Endothelial cell of umbilical vein (primary cell): Measurements from ENCODE around the gene TTN. TPM values are rescaled to one million over a fixed set of nuclear protein-coding genes. Genes with fewer than 3 reads are reported as not detected.

ENCODE experiments used
- BruUV-seq: library from RNA; stranded (reverse); fragments of 400-500 nt; replicated peaks from 2 replicates; lab custom pipeline; 2021; lab: Mats Ljungman, UMichigan
- CTCF ChIA-PET: fragments of 300-600, 350-600 bp; sonication (Branson Sonifier 250); formaldehyde crosslinking; loops from one replicate; lab custom pipeline; 2021; ENCODE audit warnings: antibody characterized with exemption, inconsistent platforms; lab: Charles Lee
- POLR2A ChIA-PET: fragments of 300-600, 350-600 bp; sonication (Branson Sonifier 250); formaldehyde crosslinking; loops from one replicate; lab custom pipeline; 2021; ENCODE audit warnings: antibody characterized with exemption, inconsistent platforms; lab: Charles Lee
- DNase-seq: peaks from one replicate; pipeline ENCODE4 v3.0.0-alpha.2; 2011; ENCODE audit warnings: low read depth, low spot score
- FAIRE-seq: peaks from 2 replicates; lab custom pipeline; 2011; peaks lifted over from hg19 to GRCh38; lab: Jason Lieb, UNC
- H2AFZ ChIP-seq: 2 replicates; pipeline ENCODE4 v1.6.0; 2012; ENCODE audit warnings: low read depth, low read length, control low read depth, inconsistent platforms
- H3K27ac ChIP-seq: 2 replicates; pipeline ENCODE4 v1.5.1; 2011; ENCODE audit warnings: low read depth, mild to moderate bottlenecking, control low read depth, low read length, moderate library complexity; ENCODE audit not compliant: insufficient read depth
- H3K27me3 ChIP-seq, 2 experiments: 2 replicates each; pipeline versions ENCODE4 v1.6.0 to v1.6.1; 2011; ENCODE audit warnings: low read length in 2 of 2, mixed read lengths in 1 of 2; ENCODE audit not compliant: control insufficient read depth in 2 of 2, insufficient read depth in 2 of 2
- H3K36me3 ChIP-seq, 2 experiments: 2 replicates in 1 of 2; 3 replicates in 1 of 2; pipeline ENCODE4 v1.5.1; 2011; ENCODE audit warnings: low read length in 2 of 2, mild to moderate bottlenecking in 1 of 2, moderate library complexity in 1 of 2; ENCODE audit not compliant: control insufficient read depth in 2 of 2, insufficient read depth in 2 of 2; ENCODE audit errors: extremely low read depth in 1 of 2
- H3K4me1 ChIP-seq: 3 replicates; pipeline ENCODE4 v1.5.1; 2011; ENCODE audit warnings: mild to moderate bottlenecking, low read length; ENCODE audit not compliant: control insufficient read depth, insufficient read depth; ENCODE audit errors: extremely low read depth
- H3K4me2 ChIP-seq: 2 replicates; pipeline ENCODE4 v1.6.1; 2011; ENCODE audit warnings: low read length, control low read depth, mixed read lengths; ENCODE audit not compliant: insufficient read depth
- H3K4me3 ChIP-seq, 3 experiments: fragments of 200-600 bp in 1 of 3; sonication (generic), shearing (Covaris generic) in 1 of 3; replicated peaks in 1 of 3; 2 replicates each; pipeline ENCODE4 v1.5.1; 2011 to 2016; ENCODE audit warnings: control low read depth in 3 of 3, low read length in 3 of 3, mild to moderate bottlenecking in 2 of 3, inconsistent platforms in 1 of 3, low read depth in 1 of 3, moderate library complexity in 1 of 3; ENCODE audit not compliant: insufficient read depth in 1 of 3
- H3K79me2 ChIP-seq: 2 replicates; pipeline ENCODE4 v1.6.0; 2012; ENCODE audit warnings: low read length, inconsistent platforms; ENCODE audit not compliant: control insufficient read depth, insufficient read depth
- H3K9ac ChIP-seq: replicated peaks from 2 replicates; pipeline ENCODE3; 2011; ENCODE audit warnings: low read length, control low read depth; ENCODE audit not compliant: insufficient read depth; ENCODE audit errors: extremely low read depth
- H3K9me1 ChIP-seq: replicated peaks from 3 replicates; pipeline ENCODE4 v1.6.0; 2011; ENCODE audit warnings: mild to moderate bottlenecking, low read length; ENCODE audit not compliant: control insufficient read depth, insufficient read depth; ENCODE audit errors: extremely low read depth
- H3K9me3 ChIP-seq: replicated peaks from 2 replicates; pipeline ENCODE4 v1.5.1; 2012; ENCODE audit warnings: low read length, inconsistent platforms; ENCODE audit not compliant: control insufficient read depth, insufficient read depth
- H4K20me1 ChIP-seq: replicated peaks from 2 replicates; pipeline ENCODE3; 2011; ENCODE audit warnings: mild to moderate bottlenecking, low read length; ENCODE audit not compliant: control insufficient read depth, insufficient read depth; ENCODE audit errors: extremely low read depth
- EZH2 ChIP-seq: IDR thresholded peaks from 2 replicates; pipeline ENCODE4 v1.6.1; 2012; ENCODE audit warnings: borderline replicate concordance, low read depth, mild to moderate bottlenecking, moderate library complexity, low read length, inconsistent platforms; ENCODE audit not compliant: severe bottlenecking
- FOS ChIP-seq: IDR thresholded peaks from 2 replicates; pipeline ENCODE4 v1.6.1; 2011; ENCODE audit warnings: mild to moderate bottlenecking, low read length, moderate library complexity, borderline replicate concordance; ENCODE audit not compliant: insufficient read depth
- GATA2 ChIP-seq: IDR thresholded peaks from 2 replicates; pipeline ENCODE4 v1.7.0; 2011; ENCODE audit warnings: low read depth, mild to moderate bottlenecking, moderate library complexity, mixed read lengths, low read length; ENCODE audit not compliant: insufficient read length, insufficient read depth
- JUN ChIP-seq: IDR thresholded peaks from 2 replicates; pipeline ENCODE4 v1.6.1; 2011; ENCODE audit warnings: borderline replicate concordance, low read depth; ENCODE audit not compliant: insufficient read length, insufficient read depth
- MAX ChIP-seq: IDR thresholded peaks from 2 replicates; pipeline ENCODE4 v1.6.1; 2011; ENCODE audit not compliant: insufficient read depth, insufficient read length
- MYC ChIP-seq: IDR thresholded peaks from one replicate; pipeline ENCODE4 v1.6.1; 2011; ENCODE audit warnings: mild to moderate bottlenecking, low read depth, low read length
- POLR2A ChIP-seq: IDR thresholded peaks from 2 replicates; pipeline ENCODE4 v1.6.1; 2012; ENCODE audit warnings: low read depth, mild to moderate bottlenecking, control low read depth, low read length
- POLR2AphosphoS5 ChIP-seq: IDR thresholded peaks from 2 replicates; pipeline ENCODE4 v1.6.1; 2012; ENCODE audit warnings: low read depth, mild to moderate bottlenecking, control low read depth, low read length, moderate library complexity; ENCODE audit not compliant: insufficient read depth
- dilution Hi-C: fragments of 300-500 bp; cut with MboI; formaldehyde crosslinking; loops from one replicate; pipeline ENCODE4 v1.15.0; 2019; ENCODE audit warnings: low sequenced_read_pairs; ENCODE audit not compliant: extremely low pct_ligation_motif_present
- intact Hi-C: fragments of 100-400 bp; cut with micrococcal nuclease; formaldehyde crosslinking; loops from one replicate; pipeline ENCODE4 v1.10.0; 2022
- polyA plus RNA-seq, 4 experiments: library from polyadenylated mRNA; depleted of rRNA in 3 of 4; stranded (reverse) in 3 of 4; unstranded in 1 of 4; fragments of >200 nt; gene quantifications; 2 replicates each; pipeline versions ENCODE4 v1.2.1 to v1.2.3, GENCODE V29; 2011 to 2012; ENCODE audit warnings: missing spikeins in 1 of 4
- total RNA-seq: library from RNA; stranded (reverse); gene quantifications from 2 replicates; pipeline ENCODE4 v1.2.3, GENCODE V29; 2021
- TF ChIP-seq, protein P1 (sequence below), 2 donors: IDR thresholded peaks; 1 replicate in 1 of 2; 2 replicates in 1 of 2; pipeline ENCODE4 v1.5.1; 2011; ENCODE audit warnings: low read length in 2 of 2, mild to moderate bottlenecking in 2 of 2, moderate library complexity in 2 of 2, control low read depth in 1 of 2, inconsistent platforms in 1 of 2, low read depth in 1 of 2; ENCODE audit not compliant: insufficient read depth in 1 of 2; ENCODE audit errors: extremely low read depth in 1 of 2

TTN gene
- total and polyA plus RNA-seq, 2 donors (not counting 3 experiments of a cell fraction or from before 2014, with no cell fraction given): 0.11 to 0.49 TPM

DNA sequence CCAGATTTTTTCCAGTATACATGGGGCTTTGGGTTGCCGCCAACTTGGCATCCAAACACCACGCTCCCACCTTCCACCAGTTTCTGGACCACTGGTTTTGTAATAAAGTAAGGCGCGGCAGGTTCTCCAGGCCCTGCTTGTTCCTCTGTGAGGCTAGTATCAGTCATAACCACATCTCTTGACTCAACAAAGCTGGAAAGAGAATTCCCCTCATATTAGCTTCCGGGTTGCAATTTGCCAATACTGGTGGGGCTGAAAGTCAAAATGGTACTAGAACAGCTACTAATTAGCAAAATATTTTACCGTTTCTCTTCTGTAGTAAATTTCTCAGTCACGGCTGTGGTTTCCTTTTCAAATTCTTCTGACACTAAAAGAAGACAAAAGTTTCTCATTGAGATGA lies 25.0 kb downstream of the TTN start:
- ChIA-PET POLR2A (no interaction called here), CTCF (interaction anchor here (1.2 kb wide), 1 partner anchor 109 kb away, joined by 3 read pairs; no protein-coding TSS in a partner anchor)
- BruUV-seq: no TSS peak
- DNase-seq (no peak), FAIRE-seq (no peak)
- Histone ChIP-seq H3K36me3 (no peaks in the 10 kb centered on the region), H3K4me1 (no peaks in the 10 kb centered on the region), H3K4me2 (no peak overlapping the region), H3K27me3 (peaks cover 0 to 8% of the 10 kb centered on the region in 2 experiments), H3K79me2 (no peaks in the 10 kb centered on the region), H3K9me1 (no peaks in the 10 kb centered on the region), H2AFZ (no peak overlapping the region), H3K9me3 (no peaks in the 10 kb centered on the region), H3K9ac (no peak overlapping the region), H4K20me1 (no peaks in the 10 kb centered on the region), H3K4me3 (no peak overlapping the region), H3K27ac (no peak overlapping the region)
- TF ChIP-seq MYC (no peak), FOS (no peak), JUN (no peak), MAX (no peak), POLR2AphosphoS5 (no peak), EZH2 (no peak), POLR2A (no peak), GATA2 (no peak)
- TF ChIP-seq, protein P1, sequence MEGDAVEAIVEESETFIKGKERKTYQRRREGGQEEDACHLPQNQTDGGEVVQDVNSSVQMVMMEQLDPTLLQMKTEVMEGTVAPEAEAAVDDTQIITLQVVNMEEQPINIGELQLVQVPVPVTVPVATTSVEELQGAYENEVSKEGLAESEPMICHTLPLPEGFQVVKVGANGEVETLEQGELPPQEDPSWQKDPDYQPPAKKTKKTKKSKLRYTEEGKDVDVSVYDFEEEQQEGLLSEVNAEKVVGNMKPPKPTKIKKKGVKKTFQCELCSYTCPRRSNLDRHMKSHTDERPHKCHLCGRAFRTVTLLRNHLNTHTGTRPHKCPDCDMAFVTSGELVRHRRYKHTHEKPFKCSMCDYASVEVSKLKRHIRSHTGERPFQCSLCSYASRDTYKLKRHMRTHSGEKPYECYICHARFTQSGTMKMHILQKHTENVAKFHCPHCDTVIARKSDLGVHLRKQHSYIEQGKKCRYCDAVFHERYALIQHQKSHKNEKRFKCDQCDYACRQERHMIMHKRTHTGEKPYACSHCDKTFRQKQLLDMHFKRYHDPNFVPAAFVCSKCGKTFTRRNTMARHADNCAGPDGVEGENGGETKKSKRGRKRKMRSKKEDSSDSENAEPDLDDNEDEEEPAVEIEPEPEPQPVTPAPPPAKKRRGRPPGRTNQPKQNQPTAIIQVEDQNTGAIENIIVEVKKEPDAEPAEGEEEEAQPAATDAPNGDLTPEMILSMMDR (IDR thresholded peaks at IDR 0.05; ENCODE audit: extremely low read depth in 1 of 2, insufficient read depth in 1 of 2, low read depth in 1 of 2, low read length in 2 of 2): no peak
- intact Hi-C loops (no loop called here), dilution Hi-C loops (no loop called here)
